HepG2 (cell line): ENCODE data around the gene MYD88.

Experiments used
- FOXK1 ChIP-seq: sonication (generic); formaldehyde crosslinking; IDR thresholded peaks from 2 replicates; pipeline ENCODE4 v1.4.0; 2020; ENCODE audit warnings: low read depth, missing genetic modification reagents, borderline replicate concordance
- KDM5B ChIP-seq: sonication (generic); formaldehyde crosslinking; IDR thresholded peaks from 2 replicates; pipeline ENCODE4 v1.4.0; 2020; ENCODE audit warnings: missing genetic modification reagents, mild to moderate bottlenecking, borderline replicate concordance
- PHF21A ChIP-seq: sonication (generic); formaldehyde crosslinking; IDR thresholded peaks from 2 replicates; pipeline ENCODE4 v1.5.0; 2020; ENCODE audit warnings: mild to moderate bottlenecking, missing genetic modification reagents

DNA sequence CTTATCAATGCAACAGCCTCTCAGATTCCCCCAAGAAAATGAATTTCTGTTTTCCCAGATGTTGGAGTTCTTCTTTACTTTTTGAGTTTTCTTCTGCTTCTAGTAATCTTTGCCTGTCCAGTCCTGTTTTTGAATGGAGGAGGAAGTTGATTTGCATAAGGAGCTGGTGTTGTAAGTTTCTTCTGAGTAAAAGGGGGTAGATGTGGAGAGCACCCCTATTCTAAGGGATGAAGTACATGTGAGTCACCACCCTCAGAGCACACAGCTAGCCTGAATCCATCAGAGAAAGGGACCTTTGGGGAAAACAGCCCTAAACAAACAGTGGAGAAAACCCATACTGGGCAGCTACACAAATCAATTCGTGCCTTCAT lies 36.0 kb upstream of the MYD88 start:
- TF ChIP-seq KDM5B (no peak), PHF21A (CRISPR knock-in tag) (no peak), FOXK1 (CRISPR knock-in tag) (no peak)
